ENCODE data around the gene PIH1D2.

Gene PIH1D2

GRCh38 chr11:112073941-112074811, at the start of gene PIH1D2, which contains the start of gene NKAPD1:
TSS of gene PIH1D2 (minus strand) at chr11:112074017. CDS start at chr11:112073174, 843 bp downstream.
TSS of gene NKAPD1 (plus strand) at chr11:112074299. CDS start at chr11:112075575, 1,276 bp downstream.
- DNase-seq, result peak; percentile 87 to 93 (median 90)

- DNase-seq, result no peak
Observed at GRCh38 chr11:112123129-112123528, 49.3 kb upstream of the PIH1D2 start.

- DNase-seq, result peak; percentile 68 to 81 (median 73)
Observed at GRCh38 chr11:112121981-112122615, 48.3 kb upstream of the PIH1D2 start.

- no peak for DNase-seq
Observed at GRCh38 chr11:112118176-112118575, 44.4 kb upstream of the PIH1D2 start.

- DNase-seq, result no peak
Observed at GRCh38 chr11:112115386-112115785, 41.6 kb upstream of the PIH1D2 start.

- no peak for DNase-seq
Observed at GRCh38 chr11:112114460-112114859, 40.6 kb upstream of the PIH1D2 start.

- DNase-seq, result peak; percentile 68 to 88 (median 80)
Observed at GRCh38 chr11:112113539-112114457, 40.0 kb upstream of the PIH1D2 start.

- no peak for DNase-seq
Observed at GRCh38 chr11:112106070-112106469, 32.3 kb upstream of the PIH1D2 start.

- peak; percentile 70 to 93 (median 92) for DNase-seq
Observed at GRCh38 chr11:112103446-112103845, 29.6 kb upstream of the PIH1D2 start.

GRCh38 chr11:112100462-112100861, 26.6 kb upstream of the PIH1D2 start:
- DNase-seq, result peak; percentile 68 to 90 (median 78)

- no peak for DNase-seq
Observed at GRCh38 chr11:112097734-112098528, 24.1 kb upstream of the PIH1D2 start.

GRCh38 chr11:112096194-112096593, 22.4 kb upstream of the PIH1D2 start:
- no peak for DNase-seq

GRCh38 chr11:112095302-112095701, 21.5 kb upstream of the PIH1D2 start:
- peak in 2 of 3 donors; percentile 45 to 57 for DNase-seq

GRCh38 chr11:112087212-112087611, 13.4 kb upstream of the PIH1D2 start:
- DNase-seq, result peak in 2 of 3 donors; percentile 17 to 21

GRCh38 chr11:112086422-112087191, 12.8 kb upstream of the PIH1D2 start, which contains the start of the genes SDHD and TIMM8B:
TSS of gene SDHD (plus strand) at chr11:112086873. CDS start at chr11:112086908, 35 bp downstream.
TSS of gene TIMM8B (minus strand) at chr11:112086756. CDS start at chr11:112086723, 33 bp downstream.
- DNase-seq, result peak; percentile 97 to 99 (median 99)

GRCh38 chr11:112085822-112086421, 12.1 kb upstream of the PIH1D2 start:
- peak; percentile 59 to 66 (median 66) for DNase-seq

- peak; percentile 61 to 83 (median 68) for DNase-seq
Observed at GRCh38 chr11:112082729-112083128, 8.9 kb upstream of the PIH1D2 start.

- no peak for DNase-seq
Observed at GRCh38 chr11:112062923-112063322, 10.9 kb downstream of the PIH1D2 start.

- no peak for DNase-seq
Observed at GRCh38 chr11:112058103-112058502, 15.7 kb downstream of the PIH1D2 start.

- no peak for DNase-seq
Observed at GRCh38 chr11:112057170-112057569, 16.6 kb downstream of the PIH1D2 start.
